Measurements from ENCODE around the gene HS2ST1. TPM values are rescaled to one million over a fixed set of nuclear protein-coding genes. Genes with fewer than 3 reads are reported as not detected.

HS2ST1 gene
- polyA plus RNA-seq, 1 experiment = 22.4 TPM

- DNase-seq (ENCODE audit: low read depth, low spot score) = no peak
- H3K27me3 ChIP-seq (ENCODE audit: control insufficient read depth, insufficient read depth, low read length) = no peaks in the 10 kb centered on the region
- CTCF ChIA-PET = interaction anchor here (0.7 kb wide), 1 partner anchor 1564 kb away, joined by 3 read pairs; no protein-coding TSS in a partner anchor
- no peaks in the 10 kb centered on the region for H3K9me3 ChIP-seq (ENCODE audit: control insufficient read depth, insufficient read depth, low read length)
- H3K27ac ChIP-seq (ENCODE audit: low read depth, low read length) = no peak overlapping the region
- POLR2A ChIA-PET = no interaction called here
- no peak overlapping the region for H3K4me3 ChIP-seq (ENCODE audit: low read depth, low read length)
- TF ChIP-seq CTCF (IDR thresholded peaks at IDR 0.05; ENCODE audit: low read depth, low read length) = no peak
These were observed 205.2 kb downstream of the HS2ST1 start for GRCh38 chr1:87119541-87120140.

GRCh38 chr1:87120779-87121178 is 206.3 kb downstream of the HS2ST1 start:
- no peak overlapping the region for H3K27ac ChIP-seq (ENCODE audit: low read depth, low read length)
- no peaks in the 10 kb centered on the region for H3K27me3 ChIP-seq (ENCODE audit: control insufficient read depth, insufficient read depth, low read length)
- H3K4me3 ChIP-seq (ENCODE audit: low read depth, low read length) = no peak overlapping the region
- no peak for DNase-seq (ENCODE audit: low read depth, low spot score)
- CTCF ChIA-PET = interaction anchor here (0.9 to 3.9 kb wide), 3 partner anchors 11 to 288 kb away, joined by 3 to 26 read pairs (median 5); no protein-coding TSS in a partner anchor
- peak; percentile 32; the same call in 1 of the 2 replicates for TF ChIP-seq CTCF (IDR thresholded peaks at IDR 0.05; ENCODE audit: low read depth, low read length)
- H3K9me3 ChIP-seq (ENCODE audit: control insufficient read depth, insufficient read depth, low read length) = no peaks in the 10 kb centered on the region
- POLR2A ChIA-PET = no interaction called here

- Histone ChIP-seq H3K27me3 (ENCODE audit: control insufficient read depth, insufficient read depth, low read length) (no peaks in the 10 kb centered on the region), H3K9me3 (ENCODE audit: control insufficient read depth, insufficient read depth, low read length) (no peaks in the 10 kb centered on the region), H3K27ac (ENCODE audit: low read depth, low read length) (peak overlapping the region; percentile 21), H3K4me3 (ENCODE audit: low read depth, low read length) (no peak overlapping the region)
- DNase-seq (ENCODE audit: low read depth, low spot score) = no peak
- no peak for TF ChIP-seq CTCF (IDR thresholded peaks at IDR 0.05; ENCODE audit: low read depth, low read length)
- POLR2A ChIA-PET = interaction anchor here (0.9 kb wide), 1 partner anchor 207 kb away, joined by 3 read pairs; no protein-coding TSS in a partner anchor
- CTCF ChIA-PET = interaction anchor here (0.5 to 3.9 kb wide), 3 partner anchors 10 to 511 kb away, joined by 3 to 26 read pairs (median 5); no protein-coding TSS in a partner anchor
These were observed 207.3 kb downstream of the HS2ST1 start for GRCh38 chr1:87121711-87122163.

GRCh38 chr1:87122243-87122642 is 207.8 kb downstream of the HS2ST1 start:
- H3K27ac ChIP-seq (ENCODE audit: low read depth, low read length) = no peak overlapping the region
- CTCF ChIA-PET = interaction anchor here (0.5 to 3.9 kb wide), 2 partner anchors 9 to 510 kb away, joined by 3 to 26 read pairs; no protein-coding TSS in a partner anchor
- H3K4me3 ChIP-seq (ENCODE audit: low read depth, low read length) = no peak overlapping the region
- H3K27me3 ChIP-seq (ENCODE audit: control insufficient read depth, insufficient read depth, low read length) = no peaks in the 10 kb centered on the region
- no peak for TF ChIP-seq CTCF (IDR thresholded peaks at IDR 0.05; ENCODE audit: low read depth, low read length)
- H3K9me3 ChIP-seq (ENCODE audit: control insufficient read depth, insufficient read depth, low read length) = no peaks in the 10 kb centered on the region
- DNase-seq (ENCODE audit: low read depth, low spot score) = no peak
- POLR2A ChIA-PET = interaction anchor here (0.9 kb wide), 1 partner anchor 207 kb away, joined by 3 read pairs; no protein-coding TSS in a partner anchor

GRCh38 chr1:87123610-87124009 is 209.2 kb downstream of the HS2ST1 start:
- H3K4me3 ChIP-seq (ENCODE audit: low read depth, low read length) = no peak overlapping the region
- H3K27me3 ChIP-seq (ENCODE audit: control insufficient read depth, insufficient read depth, low read length) = no peaks in the 10 kb centered on the region
- ChIA-PET POLR2A (no interaction called here), CTCF (interaction anchor here (3.9 kb wide), 1 partner anchor 8 kb away, joined by 26 read pairs; no protein-coding TSS in a partner anchor)
- DNase-seq (ENCODE audit: low read depth, low spot score) = no peak
- no peak for TF ChIP-seq CTCF (IDR thresholded peaks at IDR 0.05; ENCODE audit: low read depth, low read length)
- no peaks in the 10 kb centered on the region for H3K9me3 ChIP-seq (ENCODE audit: control insufficient read depth, insufficient read depth, low read length)
- H3K27ac ChIP-seq (ENCODE audit: low read depth, low read length) = no peak overlapping the region

All from AG04450 (cell line).